ENCODE data around the gene MYH3.
"Not testable (repeated sequence)": the region's sequence is repeated elsewhere in the genome, so short reads cannot be mapped to it uniquely, and the experiment has no call there.

Gene MYH3

DNA sequence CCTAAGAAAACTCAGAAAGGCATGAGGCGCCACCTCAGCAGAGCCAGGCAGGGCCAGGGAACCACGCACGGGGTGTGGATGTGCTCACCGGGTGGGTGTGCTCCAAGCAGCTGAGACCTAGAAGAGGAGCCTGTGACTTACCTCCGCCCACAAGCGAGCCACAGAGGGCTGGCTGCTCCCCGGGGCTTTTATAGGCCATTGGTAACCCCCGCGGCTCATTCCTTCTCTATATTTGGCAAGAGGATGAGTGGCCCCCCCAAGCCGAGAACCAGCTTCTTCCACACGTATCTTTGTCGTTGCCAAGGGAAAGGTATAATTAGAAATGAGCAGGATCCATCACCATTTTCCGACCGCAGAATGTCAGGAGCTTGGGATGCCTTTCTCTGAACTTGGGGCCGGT is at the start of gene MYH3:
Gene MYH3 (minus strand): TSS at position 162 of the 400 bp plus-strand sequence. CDS start 2,245 bp downstream, outside the sequence.
- in situ Hi-C loops (cut with MboI; ENCODE audit: low sequenced_read_pairs, unreplicated experiment) = no loop called here
- DNase-seq (ENCODE audit: low spot score) = no peak
- TF ChIP-seq, protein P1, sequence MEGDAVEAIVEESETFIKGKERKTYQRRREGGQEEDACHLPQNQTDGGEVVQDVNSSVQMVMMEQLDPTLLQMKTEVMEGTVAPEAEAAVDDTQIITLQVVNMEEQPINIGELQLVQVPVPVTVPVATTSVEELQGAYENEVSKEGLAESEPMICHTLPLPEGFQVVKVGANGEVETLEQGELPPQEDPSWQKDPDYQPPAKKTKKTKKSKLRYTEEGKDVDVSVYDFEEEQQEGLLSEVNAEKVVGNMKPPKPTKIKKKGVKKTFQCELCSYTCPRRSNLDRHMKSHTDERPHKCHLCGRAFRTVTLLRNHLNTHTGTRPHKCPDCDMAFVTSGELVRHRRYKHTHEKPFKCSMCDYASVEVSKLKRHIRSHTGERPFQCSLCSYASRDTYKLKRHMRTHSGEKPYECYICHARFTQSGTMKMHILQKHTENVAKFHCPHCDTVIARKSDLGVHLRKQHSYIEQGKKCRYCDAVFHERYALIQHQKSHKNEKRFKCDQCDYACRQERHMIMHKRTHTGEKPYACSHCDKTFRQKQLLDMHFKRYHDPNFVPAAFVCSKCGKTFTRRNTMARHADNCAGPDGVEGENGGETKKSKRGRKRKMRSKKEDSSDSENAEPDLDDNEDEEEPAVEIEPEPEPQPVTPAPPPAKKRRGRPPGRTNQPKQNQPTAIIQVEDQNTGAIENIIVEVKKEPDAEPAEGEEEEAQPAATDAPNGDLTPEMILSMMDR (IDR thresholded peaks at IDR 0.05; ENCODE audit: borderline replicate concordance, control extremely low read depth, extremely low read depth, insufficient read depth, missing control alignments) = no peak

DNA sequence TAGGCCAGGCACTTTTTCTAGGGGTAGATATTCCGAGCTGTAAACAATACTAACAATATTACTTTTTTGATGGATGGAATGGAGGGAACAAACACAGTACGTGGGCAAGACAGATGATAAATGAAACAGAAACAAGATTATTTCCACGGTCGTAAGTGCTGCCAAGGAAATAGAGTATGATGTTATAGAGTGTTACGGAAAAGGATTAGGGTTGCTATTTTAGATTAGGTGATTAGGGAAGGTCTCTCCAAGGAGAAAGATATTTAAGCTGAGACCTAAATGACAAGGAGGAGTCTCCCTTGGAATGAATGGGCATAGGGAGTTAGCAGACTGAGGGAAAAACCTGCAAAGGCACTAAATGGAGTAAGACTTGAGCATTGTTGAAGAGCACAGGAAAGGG is 48.6 kb upstream of the MYH3 start:
- TF ChIP-seq, protein P1 (IDR thresholded peaks at IDR 0.05; ENCODE audit: borderline replicate concordance, control extremely low read depth, extremely low read depth, insufficient read depth, missing control alignments) = no peak
- DNase-seq (ENCODE audit: low spot score) = no peak
- in situ Hi-C loops (cut with MboI; ENCODE audit: low sequenced_read_pairs, unreplicated experiment) = no loop called here

DNA sequence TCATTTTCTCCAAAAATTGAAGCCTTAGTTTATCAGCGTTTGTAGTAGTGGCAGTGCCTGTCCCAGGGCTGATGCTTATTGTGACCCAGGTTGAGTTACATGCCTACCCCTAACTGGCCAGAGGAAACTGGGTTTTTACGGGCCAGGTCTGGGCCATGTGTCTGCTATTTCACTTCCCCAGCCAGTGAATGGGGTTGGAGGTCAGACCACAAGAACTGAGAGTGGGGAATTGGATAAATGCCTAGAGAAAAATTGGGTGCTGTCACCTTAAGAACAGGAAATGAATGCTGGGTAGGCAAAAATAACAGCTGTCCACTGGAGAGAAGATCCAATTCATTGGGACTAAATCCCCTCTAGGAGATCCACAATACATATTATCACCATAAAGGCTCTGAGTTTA is 45.5 kb upstream of the MYH3 start:
- TF ChIP-seq, protein P1 (IDR thresholded peaks at IDR 0.05; ENCODE audit: borderline replicate concordance, control extremely low read depth, extremely low read depth, insufficient read depth, missing control alignments) = no peak
- in situ Hi-C loops (cut with MboI; ENCODE audit: low sequenced_read_pairs, unreplicated experiment) = no loop called here
- no peak for DNase-seq (ENCODE audit: low spot score)

DNA sequence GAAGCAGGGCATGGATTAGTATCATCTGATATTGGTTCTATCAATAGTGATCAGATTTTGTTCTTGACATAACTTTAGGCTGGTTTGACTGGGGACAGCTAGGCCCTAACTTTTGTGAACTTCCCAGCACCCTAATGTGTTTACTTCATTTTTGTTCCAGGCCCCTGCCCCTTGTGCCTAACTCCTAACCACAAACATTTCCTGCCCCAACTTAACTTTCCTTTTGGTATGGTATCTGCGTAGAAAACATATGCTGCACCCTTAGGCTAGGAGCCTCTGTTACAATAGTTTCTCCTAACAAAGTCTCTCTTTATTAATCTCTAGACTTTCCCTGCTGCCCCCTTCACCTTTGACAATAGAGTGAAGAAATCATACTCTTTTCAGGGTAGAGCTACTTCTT is 42.7 kb upstream of the MYH3 start:
- in situ Hi-C loops (cut with MboI; ENCODE audit: low sequenced_read_pairs, unreplicated experiment) = no loop called here
- no peak for DNase-seq (ENCODE audit: low spot score)
- TF ChIP-seq, protein P1 (IDR thresholded peaks at IDR 0.05; ENCODE audit: borderline replicate concordance, control extremely low read depth, extremely low read depth, insufficient read depth, missing control alignments) = no peak

DNA sequence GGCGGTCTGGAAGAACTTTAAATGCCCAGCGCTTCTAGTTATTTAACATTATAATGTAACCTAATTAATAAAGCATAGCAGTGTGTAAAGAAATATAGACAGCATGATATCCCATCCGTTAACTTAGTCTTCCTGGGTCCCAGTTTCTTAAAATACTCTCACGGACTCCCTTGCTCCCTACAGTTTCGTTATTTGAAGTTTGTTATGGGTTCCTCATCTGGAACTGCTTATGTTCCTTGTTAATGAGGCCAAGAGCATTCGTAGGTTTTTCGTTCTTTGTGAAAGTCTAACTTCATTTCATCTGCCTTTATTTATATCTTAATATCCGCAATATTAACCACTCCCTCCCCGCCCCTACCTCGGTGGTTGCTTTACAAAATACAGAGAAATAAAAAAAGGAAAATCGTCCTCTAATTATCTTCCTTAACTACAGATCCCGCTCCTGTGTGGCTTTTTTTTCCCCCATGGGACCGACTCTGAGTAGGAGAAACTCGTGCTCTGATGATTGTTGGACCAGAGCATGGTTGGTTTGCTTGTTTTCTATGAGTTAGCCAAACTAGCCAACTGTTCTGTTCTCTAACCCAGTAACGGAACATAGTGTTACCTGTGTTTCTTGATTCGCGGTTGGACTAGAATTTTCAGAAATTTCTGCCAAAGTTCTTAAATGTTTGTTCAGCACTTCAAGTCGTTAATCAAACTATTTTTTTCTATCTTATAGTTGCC is 41.1 kb upstream of the MYH3 start:
- in situ Hi-C loops (cut with MboI; ENCODE audit: low sequenced_read_pairs, unreplicated experiment) = no loop called here
- no peak for DNase-seq (ENCODE audit: low spot score)
- TF ChIP-seq, protein P1 (IDR thresholded peaks at IDR 0.05; ENCODE audit: borderline replicate concordance, control extremely low read depth, extremely low read depth, insufficient read depth, missing control alignments) = no peak

DNA sequence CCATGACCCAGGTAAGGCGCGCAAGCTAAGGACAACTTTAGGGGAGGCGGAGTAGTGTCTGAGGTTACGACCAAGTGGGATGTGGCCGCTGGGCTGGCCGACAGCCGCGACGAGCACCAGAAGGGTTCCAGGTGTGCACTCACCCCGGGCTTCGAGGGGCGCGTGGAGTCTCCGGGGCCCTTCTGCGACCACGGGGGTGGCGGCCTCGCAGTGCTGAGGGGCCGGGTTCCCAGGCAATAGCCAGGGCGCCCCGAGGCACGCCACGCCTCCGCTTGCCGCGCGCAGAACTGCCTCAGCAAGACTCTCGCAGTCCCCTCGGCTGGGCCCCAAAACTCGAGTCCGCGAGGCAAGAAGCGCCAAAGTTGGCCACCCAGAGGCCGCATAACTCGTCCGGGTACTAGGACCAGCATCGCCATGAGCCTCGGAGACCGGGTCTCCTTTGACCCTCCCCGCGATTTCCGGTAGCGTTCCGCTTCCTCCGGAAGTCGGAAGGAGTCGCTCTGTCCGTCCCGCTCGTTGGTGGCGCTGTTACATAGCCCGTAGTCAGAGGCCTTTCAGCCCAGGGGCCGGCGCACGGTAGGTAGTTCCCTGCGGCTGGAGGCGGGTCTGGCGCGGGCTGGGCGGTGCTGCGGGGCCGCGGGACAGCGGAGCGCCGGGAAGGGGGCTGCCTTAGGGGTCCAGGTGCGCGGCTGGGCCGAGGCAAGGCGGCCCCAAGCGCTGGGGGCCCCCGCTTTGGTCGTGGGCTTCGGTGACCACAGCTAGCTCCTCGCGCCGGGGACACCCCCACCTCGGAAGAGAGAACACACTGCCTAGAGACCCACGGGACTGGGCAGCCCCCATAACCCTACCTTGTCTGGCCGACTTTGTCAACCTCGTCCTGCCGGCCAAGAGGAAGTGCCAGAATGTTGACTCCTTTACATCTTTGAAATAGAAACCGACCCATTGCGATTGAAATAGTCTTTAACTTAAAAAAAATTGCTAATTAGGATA is 40.3 kb upstream of the MYH3 start, which contains the start of the genes ADPRM and SCO1:
Gene ADPRM (plus strand): TSS at position 503 of the 990 bp plus-strand sequence. CDS start 7,333 bp downstream, outside the sequence.
Gene SCO1 (minus strand): TSS at position 442 of the 990 bp plus-strand sequence. CDS start 26 bp downstream, at position 416.
- peak; percentile 94 for DNase-seq (ENCODE audit: low spot score)
- TF ChIP-seq, protein P1 (IDR thresholded peaks at IDR 0.05; ENCODE audit: borderline replicate concordance, control extremely low read depth, extremely low read depth, insufficient read depth, missing control alignments) = peak; percentile 29
- in situ Hi-C loops (cut with MboI; ENCODE audit: low sequenced_read_pairs, unreplicated experiment) = no loop called here

DNA sequence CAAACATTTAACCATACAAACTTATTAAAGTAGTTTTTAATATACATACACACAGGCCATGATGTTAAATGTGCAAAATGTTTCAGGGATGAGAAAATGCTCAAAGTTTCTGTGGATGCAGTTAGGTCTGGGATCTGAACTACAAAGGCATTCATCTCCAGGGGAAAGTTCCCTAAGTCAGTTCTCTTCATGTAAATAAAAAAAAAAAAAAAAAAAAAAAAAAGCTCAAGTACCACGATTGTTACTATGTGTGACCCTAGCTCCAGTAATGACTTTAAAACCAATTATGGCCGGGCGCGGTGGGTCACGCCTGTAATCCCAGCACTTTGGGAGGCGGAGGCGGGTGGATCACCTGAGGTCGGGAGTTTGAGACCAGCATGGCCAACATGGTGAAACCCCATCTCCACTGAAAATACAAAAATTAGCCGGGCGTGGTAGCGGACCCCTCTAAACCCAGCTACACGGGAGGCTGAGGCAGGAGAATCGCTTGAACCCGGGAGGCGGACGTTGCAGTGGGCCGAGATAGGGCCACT is 38.8 kb upstream of the MYH3 start:
- in situ Hi-C loops (cut with MboI; ENCODE audit: low sequenced_read_pairs, unreplicated experiment); DNase-seq (ENCODE audit: low spot score): not testable (repeated sequence)
